ENCODE measurements around the gene PRDM2.

DNA sequence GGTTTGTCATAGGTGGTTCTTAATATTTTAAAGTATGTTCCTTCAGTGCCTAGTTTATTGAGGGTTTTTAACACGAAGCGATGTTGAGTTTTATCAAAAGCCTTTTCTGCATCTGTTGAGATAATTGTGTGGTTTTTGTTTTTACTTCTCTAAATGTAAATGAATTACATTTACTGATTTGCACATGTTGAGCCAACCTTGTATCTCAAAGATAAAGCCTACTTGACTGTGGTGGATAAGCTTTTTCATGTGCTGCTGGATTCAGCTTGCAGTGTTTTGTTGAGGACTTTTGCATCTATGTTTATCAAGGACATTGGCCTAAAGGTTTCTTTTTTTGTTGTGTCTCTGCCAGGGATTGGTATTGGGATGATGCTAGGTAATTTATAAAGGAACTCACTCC is 142.5 kb downstream of the PRDM2 start:
- TF ChIP-seq, protein P1, sequence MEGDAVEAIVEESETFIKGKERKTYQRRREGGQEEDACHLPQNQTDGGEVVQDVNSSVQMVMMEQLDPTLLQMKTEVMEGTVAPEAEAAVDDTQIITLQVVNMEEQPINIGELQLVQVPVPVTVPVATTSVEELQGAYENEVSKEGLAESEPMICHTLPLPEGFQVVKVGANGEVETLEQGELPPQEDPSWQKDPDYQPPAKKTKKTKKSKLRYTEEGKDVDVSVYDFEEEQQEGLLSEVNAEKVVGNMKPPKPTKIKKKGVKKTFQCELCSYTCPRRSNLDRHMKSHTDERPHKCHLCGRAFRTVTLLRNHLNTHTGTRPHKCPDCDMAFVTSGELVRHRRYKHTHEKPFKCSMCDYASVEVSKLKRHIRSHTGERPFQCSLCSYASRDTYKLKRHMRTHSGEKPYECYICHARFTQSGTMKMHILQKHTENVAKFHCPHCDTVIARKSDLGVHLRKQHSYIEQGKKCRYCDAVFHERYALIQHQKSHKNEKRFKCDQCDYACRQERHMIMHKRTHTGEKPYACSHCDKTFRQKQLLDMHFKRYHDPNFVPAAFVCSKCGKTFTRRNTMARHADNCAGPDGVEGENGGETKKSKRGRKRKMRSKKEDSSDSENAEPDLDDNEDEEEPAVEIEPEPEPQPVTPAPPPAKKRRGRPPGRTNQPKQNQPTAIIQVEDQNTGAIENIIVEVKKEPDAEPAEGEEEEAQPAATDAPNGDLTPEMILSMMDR (IDR thresholded peaks at IDR 0.05), result no peak
- TF ChIP-seq POLR2A (IDR thresholded peaks at IDR 0.05), result no peak

Measured in heart left ventricle (tissue), 13 donors.